ENCODE data around the gene TLE6.
"Not testable (repeated sequence)": the region's sequence is repeated elsewhere in the genome, so short reads cannot be mapped to it uniquely, and the experiment has no call there.

Gene TLE6

GRCh38 chr19:2977001-2977745, at the start of gene TLE6:
Gene TLE6, plus strand, starts transcription at chr19:2977564. Its CDS starts 670 bp downstream, at chr19:2978234.
- TF ChIP-seq EZH2 (optimal IDR thresholded peaks at IDR 0.05; ENCODE audit: low read depth, low read length): no peak
- TF ChIP-seq, protein P1, sequence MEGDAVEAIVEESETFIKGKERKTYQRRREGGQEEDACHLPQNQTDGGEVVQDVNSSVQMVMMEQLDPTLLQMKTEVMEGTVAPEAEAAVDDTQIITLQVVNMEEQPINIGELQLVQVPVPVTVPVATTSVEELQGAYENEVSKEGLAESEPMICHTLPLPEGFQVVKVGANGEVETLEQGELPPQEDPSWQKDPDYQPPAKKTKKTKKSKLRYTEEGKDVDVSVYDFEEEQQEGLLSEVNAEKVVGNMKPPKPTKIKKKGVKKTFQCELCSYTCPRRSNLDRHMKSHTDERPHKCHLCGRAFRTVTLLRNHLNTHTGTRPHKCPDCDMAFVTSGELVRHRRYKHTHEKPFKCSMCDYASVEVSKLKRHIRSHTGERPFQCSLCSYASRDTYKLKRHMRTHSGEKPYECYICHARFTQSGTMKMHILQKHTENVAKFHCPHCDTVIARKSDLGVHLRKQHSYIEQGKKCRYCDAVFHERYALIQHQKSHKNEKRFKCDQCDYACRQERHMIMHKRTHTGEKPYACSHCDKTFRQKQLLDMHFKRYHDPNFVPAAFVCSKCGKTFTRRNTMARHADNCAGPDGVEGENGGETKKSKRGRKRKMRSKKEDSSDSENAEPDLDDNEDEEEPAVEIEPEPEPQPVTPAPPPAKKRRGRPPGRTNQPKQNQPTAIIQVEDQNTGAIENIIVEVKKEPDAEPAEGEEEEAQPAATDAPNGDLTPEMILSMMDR (IDR thresholded peaks at IDR 0.05; ENCODE audit: low read length): no peak
- no peak for TF ChIP-seq EZH2phosphoT487 (IDR thresholded peaks at IDR 0.05; ENCODE audit: low read length)
- no peaks in the 10 kb centered on the region for H3K4me1 ChIP-seq (ENCODE audit: low read length)
- H4K20me1 ChIP-seq (ENCODE audit: insufficient read depth, low read length): no peaks in the 10 kb centered on the region
- no peak within 1 kb of the TSS for H3K9ac ChIP-seq (ENCODE audit: low read length)
- no peaks in the 10 kb centered on the region for H3K9me2 ChIP-seq (replicated peaks; ENCODE audit: insufficient read depth, low read length)
- H2AFZ ChIP-seq (ENCODE audit: low read length): peak within 1 kb of the TSS; percentile 29; the same call in 1 of the 2 replicates
- no peaks in the 10 kb centered on the region for H3K36me3 ChIP-seq (replicated peaks; ENCODE audit: insufficient read depth, low read length)
- no peak within 1 kb of the TSS for H3K27ac ChIP-seq (ENCODE audit: low read length)
- no peaks in the 10 kb centered on the region for H3K9me3 ChIP-seq (replicated peaks; ENCODE audit: insufficient read depth, low read length)
- H3K4me2 ChIP-seq (ENCODE audit: low read depth, low read length): peak within 1 kb of the TSS; percentile 62
- peaks cover 94% of the 10 kb centered on the region for H3K27me3 ChIP-seq (replicated peaks; ENCODE audit: insufficient read depth, low read length)
- H3F3A ChIP-seq (ENCODE audit: insufficient read depth, low read length): no peaks in the 10 kb centered on the region
- peak within 1 kb of the TSS; percentile 18; the same call in 1 of the 2 replicates for H3K4me3 ChIP-seq (ENCODE audit: low read length)
- no peaks in the 10 kb centered on the region for H3K79me2 ChIP-seq (ENCODE audit: low read length)
- DNase-seq: peak; percentile 87

DNA sequence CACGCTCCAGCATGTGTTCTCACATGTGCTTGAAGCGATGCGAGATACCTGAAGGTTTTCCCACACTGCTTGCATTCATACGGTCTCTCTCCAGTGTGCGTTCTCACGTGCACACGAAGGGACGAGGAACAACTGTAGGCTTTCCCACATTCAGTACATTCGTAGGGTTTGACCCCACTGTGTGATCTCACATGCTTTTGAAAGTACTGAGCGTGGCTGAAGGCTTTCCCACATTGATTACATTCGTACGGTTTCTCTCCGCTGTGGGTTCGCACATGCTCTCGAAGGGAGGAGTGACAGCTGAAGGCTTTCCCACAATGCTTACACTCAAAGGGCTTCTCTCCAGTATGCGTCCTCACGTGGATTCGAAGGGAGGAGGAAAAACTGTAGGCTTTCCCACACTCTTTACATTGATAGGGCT, 43.9 kb upstream of the TLE6 start:
- Histone ChIP-seq H3K79me2 (ENCODE audit: low read length) (no peaks in the 10 kb centered on the region), H3F3A (ENCODE audit: insufficient read depth, low read length) (no peaks in the 10 kb centered on the region), H4K20me1 (ENCODE audit: insufficient read depth, low read length) (no peaks in the 10 kb centered on the region), H3K36me3 (replicated peaks; ENCODE audit: insufficient read depth, low read length) (no peaks in the 10 kb centered on the region), H3K4me3 (ENCODE audit: low read length) (no peak overlapping the region), H3K4me1 (ENCODE audit: low read length) (no peaks in the 10 kb centered on the region), H2AFZ (ENCODE audit: low read length) (no peak overlapping the region), H3K4me2 (ENCODE audit: low read depth, low read length) (no peak overlapping the region), H3K9me2 (replicated peaks; ENCODE audit: insufficient read depth, low read length) (no peaks in the 10 kb centered on the region), H3K9me3 (replicated peaks; ENCODE audit: insufficient read depth, low read length) (0 out of 2 replicates have a peak, but pooled peaks cover 4% of the 10 kb centered on the region), H3K27me3 (replicated peaks; ENCODE audit: insufficient read depth, low read length) (peaks cover 48% of the 10 kb centered on the region), H3K9ac (ENCODE audit: low read length) (no peak overlapping the region), H3K27ac (ENCODE audit: low read length) (no peak overlapping the region)
- DNase-seq: no peak
- TF ChIP-seq EZH2 (optimal IDR thresholded peaks at IDR 0.05; ENCODE audit: low read depth, low read length) (no peak), EZH2phosphoT487 (IDR thresholded peaks at IDR 0.05; ENCODE audit: low read length) (no peak)
- TF ChIP-seq, protein P1 (IDR thresholded peaks at IDR 0.05; ENCODE audit: low read length): no peak

- H3K4me1 ChIP-seq (ENCODE audit: low read length); H3K36me3 ChIP-seq (replicated peaks; ENCODE audit: insufficient read depth, low read length); H2AFZ ChIP-seq (ENCODE audit: low read length); H3K9me2 ChIP-seq (replicated peaks; ENCODE audit: insufficient read depth, low read length); H3K79me2 ChIP-seq (ENCODE audit: low read length); H3K27ac ChIP-seq (ENCODE audit: low read length); H3F3A ChIP-seq (ENCODE audit: insufficient read depth, low read length); H4K20me1 ChIP-seq (ENCODE audit: insufficient read depth, low read length); H3K9me3 ChIP-seq (replicated peaks; ENCODE audit: insufficient read depth, low read length); H3K4me2 ChIP-seq (ENCODE audit: low read depth, low read length); H3K9ac ChIP-seq (ENCODE audit: low read length); H3K4me3 ChIP-seq (ENCODE audit: low read length); DNase-seq: not testable (repeated sequence)
- peaks cover 56% of the 10 kb centered on the region for H3K27me3 ChIP-seq (replicated peaks; ENCODE audit: insufficient read depth, low read length)
These were observed 41.5 kb upstream of the TLE6 start for GRCh38 chr19:2935863-2936262.
